Measurements from ENCODE around the gene RHBDD2.
"Not testable (repeated sequence)": the region's sequence is repeated elsewhere in the genome, so short reads cannot be mapped to it uniquely, and the experiment has no call there.

RHBDD2 gene

GRCh38 chr7:75889223-75889825 is 10.5 kb downstream of the RHBDD2 start:
- DNase-seq (ENCODE audit: low spot score) = no peak

- no peak for DNase-seq (ENCODE audit: low spot score)
Measured at GRCh38 chr7:75889826-75890225, 11.0 kb downstream of the RHBDD2 start.

- DNase-seq (ENCODE audit: low spot score) = not testable (repeated sequence)
Measured at GRCh38 chr7:75891237-75891636, 12.4 kb downstream of the RHBDD2 start.

GRCh38 chr7:75891815-75892411 is 13.1 kb downstream of the RHBDD2 start:
- no peak for DNase-seq (ENCODE audit: low spot score)

- no peak for DNase-seq (ENCODE audit: low spot score)
Measured at GRCh38 chr7:75892634-75893272, 13.9 kb downstream of the RHBDD2 start.

GRCh38 chr7:75896803-75897327 is 18.0 kb downstream of the RHBDD2 start:
- no peak for DNase-seq (ENCODE audit: low spot score)

GRCh38 chr7:75900617-75901315 is 21.9 kb downstream of the RHBDD2 start:
- no peak for DNase-seq (ENCODE audit: low spot score)

- no peak for DNase-seq (ENCODE audit: low spot score)
Measured at GRCh38 chr7:75905785-75906604, 27.2 kb downstream of the RHBDD2 start.

- no peak for DNase-seq (ENCODE audit: low spot score)
Measured at GRCh38 chr7:75906991-75907667, 28.3 kb downstream of the RHBDD2 start.

- DNase-seq (ENCODE audit: low spot score) = not testable (repeated sequence)
Measured at GRCh38 chr7:75907668-75908039, 28.8 kb downstream of the RHBDD2 start.

GRCh38 chr7:75909521-75910132 is 30.8 kb downstream of the RHBDD2 start:
- no peak for DNase-seq (ENCODE audit: low spot score)

GRCh38 chr7:75911186-75911585 is 32.4 kb downstream of the RHBDD2 start:
- DNase-seq (ENCODE audit: low spot score) = not testable (repeated sequence)

- DNase-seq (ENCODE audit: low spot score) = no peak
Measured at GRCh38 chr7:75913437-75913836, 34.6 kb downstream of the RHBDD2 start.

- DNase-seq (ENCODE audit: low spot score) = no peak
Measured at GRCh38 chr7:75914169-75914654, 35.4 kb downstream of the RHBDD2 start.

- peak; percentile 98 for DNase-seq (ENCODE audit: low spot score)
Measured at GRCh38 chr7:75914655-75915415, 36.0 kb downstream of the RHBDD2 start, which contains the start of gene POR. Gene POR, plus strand, starts transcription at chr7:75915155. Its CDS starts 38,847 bp downstream, at chr7:75954002.

GRCh38 chr7:75915416-75916156 is 36.8 kb downstream of the RHBDD2 start:
- peak; percentile 25 for DNase-seq (ENCODE audit: low spot score)

- no peak for DNase-seq (ENCODE audit: low spot score)
Measured at GRCh38 chr7:75916259-75916658, 37.4 kb downstream of the RHBDD2 start.

GRCh38 chr7:75916685-75917634 is 38.1 kb downstream of the RHBDD2 start:
- DNase-seq (ENCODE audit: low spot score) = no peak
